NCI-H748 (cell line): ENCODE results near the gene BAG1.

Experiments used
- DNase-seq: peaks from one replicate; lab custom pipeline; 2025; ENCODE audit not compliant: unreplicated experiment; lab: John Stamatoyannopoulos, UW

The BAG1 gene

DNA sequence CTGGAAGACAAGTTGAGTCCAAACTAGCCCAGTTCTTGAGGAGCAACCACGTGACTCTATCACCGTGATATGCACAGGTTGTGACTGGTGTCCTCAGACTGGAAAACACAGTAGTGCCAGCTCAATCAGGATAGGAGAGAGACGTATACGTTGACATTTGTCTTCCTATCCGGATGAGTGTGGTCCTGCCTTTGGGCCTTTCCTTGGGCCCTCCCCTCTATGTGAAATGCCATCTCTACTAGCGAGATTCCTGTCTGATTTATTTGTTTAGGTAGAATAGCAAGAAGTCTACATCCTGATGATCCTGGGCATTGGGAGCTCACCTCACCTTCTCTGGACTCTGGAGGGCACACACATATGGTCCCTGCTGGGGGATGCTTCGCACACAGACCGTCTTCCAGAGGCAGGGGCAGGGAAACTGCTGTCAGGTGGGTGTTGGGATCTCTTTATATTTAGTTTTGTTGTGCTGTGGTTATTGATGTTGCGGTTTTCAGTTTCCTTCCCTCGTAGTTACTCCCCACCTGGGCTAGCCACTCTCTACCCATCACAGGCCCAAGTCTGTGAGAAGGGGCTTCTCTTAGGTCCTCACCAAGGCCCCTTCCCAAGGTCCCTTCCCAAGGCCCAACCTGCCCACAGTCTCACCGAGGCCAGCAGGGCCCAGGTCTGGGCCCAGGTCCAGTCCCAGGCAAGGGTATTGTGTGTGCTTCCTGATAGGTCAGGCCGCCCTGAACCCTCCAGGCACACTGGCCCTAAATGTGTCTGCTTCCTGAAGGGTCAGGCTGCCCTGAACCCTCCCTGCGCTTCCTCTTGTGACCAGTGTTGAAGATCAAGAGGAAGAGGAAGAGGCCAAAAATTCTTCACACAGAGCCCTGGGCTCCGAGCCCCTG lies 43.6 kb downstream of the BAG1 start:
- DNase-seq, result no peak

DNA sequence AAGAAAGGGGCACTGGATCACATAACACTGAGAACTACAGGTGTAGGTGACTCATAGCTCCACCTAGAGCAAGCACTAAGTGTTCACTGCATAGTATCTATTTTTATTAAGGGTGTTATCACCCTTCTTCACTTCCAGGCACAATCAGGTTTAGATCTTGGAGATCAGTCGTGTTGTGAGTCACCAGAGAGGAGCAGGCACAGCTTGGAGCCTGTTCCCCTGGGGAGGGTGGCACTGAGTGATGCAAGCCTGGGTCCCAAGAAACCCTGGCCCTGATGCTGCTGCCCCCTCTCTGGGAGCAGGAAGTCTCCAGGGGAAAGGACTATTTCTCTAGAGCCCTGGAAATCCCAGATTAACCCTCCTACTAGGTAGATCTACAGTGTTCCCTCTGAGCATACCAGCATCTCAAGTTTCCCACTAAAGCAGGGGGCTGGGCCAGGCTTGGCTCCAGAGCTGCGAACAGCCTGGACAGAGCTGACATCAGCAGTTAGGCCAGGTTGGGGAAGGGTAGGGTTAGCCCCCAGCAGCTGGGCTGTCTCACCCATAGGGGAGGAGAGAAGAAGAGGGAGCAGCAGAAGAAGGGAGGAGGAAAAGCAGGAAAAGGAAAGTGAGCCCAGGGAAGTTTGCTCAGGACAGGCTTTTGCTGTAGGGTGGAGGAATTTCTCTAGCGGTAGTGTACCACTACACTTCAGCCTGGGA lies 52.7 kb downstream of the BAG1 start:
- DNase-seq, result no peak

DNA sequence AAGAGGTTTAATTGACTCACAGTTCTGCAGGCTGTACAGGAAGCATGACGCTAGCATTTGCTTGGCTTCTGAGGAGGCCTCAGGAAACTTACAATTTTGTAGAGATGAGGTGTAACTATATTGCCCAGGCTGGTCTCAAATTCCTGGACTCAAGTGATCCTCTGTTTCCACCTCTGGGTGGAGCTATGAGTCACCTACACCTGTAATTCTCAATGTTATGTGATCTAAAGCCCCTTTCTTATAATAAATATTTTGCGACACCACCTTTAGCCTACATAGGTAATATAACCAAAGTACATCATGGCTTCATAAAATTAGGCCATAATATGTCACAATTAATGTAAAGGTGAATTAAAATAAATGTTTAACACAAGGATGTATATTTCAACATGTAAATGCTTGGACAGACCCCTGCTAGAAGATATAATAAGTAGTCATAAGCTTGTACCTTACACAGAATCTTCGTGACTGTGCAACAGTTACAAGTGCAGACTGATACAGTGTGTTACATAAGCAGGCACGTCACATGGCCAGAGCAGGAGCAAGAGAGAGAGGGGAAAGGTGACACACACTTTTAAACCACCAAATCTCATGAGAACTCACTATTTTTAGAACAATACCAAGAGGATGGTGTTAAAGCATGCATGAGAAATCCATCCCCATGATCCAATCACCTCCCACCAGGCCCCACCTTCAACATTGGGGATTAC lies 54.3 kb downstream of the BAG1 start:
- no peak for DNase-seq

DNA sequence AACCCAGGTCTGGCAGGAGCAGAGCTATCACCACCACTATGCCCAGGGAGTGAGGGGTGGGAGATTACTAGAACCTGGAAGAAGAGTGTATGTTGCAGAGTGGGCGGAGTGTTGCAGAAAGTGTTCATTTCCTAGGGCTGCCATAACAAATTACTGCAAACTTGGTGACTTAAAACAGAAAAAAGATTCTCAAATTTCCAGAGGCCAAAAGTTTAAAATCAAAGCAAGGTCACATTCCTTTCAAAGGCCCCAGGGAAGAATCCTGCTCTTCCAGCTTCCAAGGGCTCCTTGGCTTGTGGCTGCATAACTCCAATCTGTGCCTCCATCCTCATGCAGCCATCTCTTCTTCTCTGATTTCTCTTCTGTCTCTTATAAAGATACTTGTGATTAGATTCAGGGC lies 55.1 kb downstream of the BAG1 start:
- no peak for DNase-seq

DNA sequence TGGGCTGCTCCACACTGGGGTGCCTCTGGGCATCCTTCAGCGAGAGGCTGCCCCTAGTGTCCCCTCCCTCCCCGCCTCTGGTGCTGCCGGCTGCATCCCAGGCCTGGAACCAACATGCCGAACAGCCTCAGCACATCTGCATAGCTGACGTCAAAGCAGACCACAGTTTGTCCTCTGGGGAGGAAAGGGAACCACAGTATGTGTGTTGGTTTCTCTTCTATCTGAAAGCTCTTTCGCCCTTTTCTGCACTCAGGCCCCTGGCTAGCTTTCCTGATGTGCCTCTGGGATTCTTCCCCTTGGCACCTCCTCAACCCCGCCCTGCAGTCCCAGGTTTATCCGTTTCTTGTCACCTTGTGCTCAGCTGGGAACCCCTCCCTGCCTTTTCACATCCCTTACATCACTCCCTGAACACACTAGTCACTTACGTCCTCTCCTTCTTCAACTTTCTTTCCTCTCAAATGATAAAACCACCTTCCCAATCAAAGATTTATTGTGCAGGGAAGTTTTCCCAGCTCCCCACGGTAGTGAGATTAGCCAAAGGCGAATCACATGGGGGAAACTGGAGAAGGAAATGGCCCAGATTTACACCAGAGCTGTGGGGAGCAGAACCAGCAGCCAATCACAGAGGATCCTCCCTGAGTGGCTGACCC lies 61.8 kb downstream of the BAG1 start:
- no peak for DNase-seq
